Stimulated activated CD4-positive, alpha-beta T cell treated with anti-CD3 and anti-CD28 coated beads, Interleukin-1b, Interleukin-23, amount 100 ng/mL, for 24 hours (primary cell): ENCODE data around the gene UNC119.

Experiments
- DNase-seq, 4 experiments: peaks; one replicate each; pipeline ENCODE4 v3.0.0-alpha.2; 2020; ENCODE audit warnings: low read depth in 4 of 4, low spot score in 1 of 4

UNC119 gene

GRCh38 chr17:28573521-28573920, 21.1 kb upstream of the UNC119 start:
- no peak for DNase-seq

- no peak for DNase-seq
Observed at GRCh38 chr17:28573040-28573380, 20.6 kb upstream of the UNC119 start.

- DNase-seq = no peak
Observed at GRCh38 chr17:28572259-28573039, 20.0 kb upstream of the UNC119 start.

GRCh38 chr17:28571361-28572122, 19.1 kb upstream of the UNC119 start, which contains the start of gene PIGS:
PIGS (minus strand) TSS chr17:28571524; CDS start chr17:28571496, 28 bp downstream.
- DNase-seq = peak; percentile 80 to 93 (median 90)

- DNase-seq = peak in 1 of 4 experiments; percentile 32
Observed at GRCh38 chr17:28570716-28571360, 18.4 kb upstream of the UNC119 start.

GRCh38 chr17:28569446-28569845, 17.0 kb upstream of the UNC119 start:
- DNase-seq = no peak

- DNase-seq = no peak
Observed at GRCh38 chr17:28567604-28568003, 15.2 kb upstream of the UNC119 start.

GRCh38 chr17:28563475-28563874, 11.1 kb upstream of the UNC119 start:
- DNase-seq = no peak

GRCh38 chr17:28555022-28555421, 2.6 kb upstream of the UNC119 start:
- no peak for DNase-seq

- DNase-seq = no peak
Observed at GRCh38 chr17:28554565-28554964, 2.1 kb upstream of the UNC119 start.

- no peak for DNase-seq
Observed at GRCh38 chr17:28553000-28553505, 629 bp upstream of the UNC119 start.

- DNase-seq = no peak
Observed at GRCh38 chr17:28551421-28552175, 826 bp downstream of the UNC119 start.

- DNase-seq = no peak
Observed at GRCh38 chr17:28550858-28551257, 1.6 kb downstream of the UNC119 start.

- no peak for DNase-seq
Observed at GRCh38 chr17:28549236-28550132, 2.9 kb downstream of the UNC119 start.

- no peak for DNase-seq
Observed at GRCh38 chr17:28548417-28549130, 3.9 kb downstream of the UNC119 start.

GRCh38 chr17:28547623-28548416, 4.6 kb downstream of the UNC119 start:
- DNase-seq = peak in 2 of 4 experiments; percentile 48 to 69

GRCh38 chr17:28547096-28547622, 5.3 kb downstream of the UNC119 start:
- no peak for DNase-seq

- no peak for DNase-seq
Observed at GRCh38 chr17:28545787-28546415, 6.5 kb downstream of the UNC119 start.
